DND-41 (cell line): ENCODE data around the gene PSD2.

ENCODE experiments used
- ATAC-seq: fragments of 200-7000 bp; cut with Tn5 transposase; 3 replicates; pipeline ENCODE4 v1.9.1; 2021; ENCODE audit warnings: low read depth; ENCODE audit not compliant: insufficient read depth
- DNase-seq: peaks from one replicate; pipeline ENCODE4 v3.0.0-alpha.2; 2020
- H2AFZ ChIP-seq: 2 replicates; pipeline ENCODE4 v1.6.0; 2012; ENCODE audit warnings: low read depth, low read length
- H3K27ac ChIP-seq: 2 replicates; pipeline ENCODE4 v1.5.1; 2012; ENCODE audit warnings: low read length, inconsistent platforms
- H3K27me3 ChIP-seq: fragments of 200-600 bp; sonication (generic); 2 replicates; pipeline ENCODE4 v1.6.0; 2012; ENCODE audit warnings: low read length, mild to moderate bottlenecking, inconsistent platforms; ENCODE audit not compliant: insufficient read depth, poor library complexity
- H3K36me3 ChIP-seq: 2 replicates; pipeline ENCODE4 v1.5.1; 2012; ENCODE audit warnings: low read length, inconsistent platforms; ENCODE audit not compliant: insufficient read depth
- H3K4me1 ChIP-seq: 2 replicates; pipeline ENCODE4 v1.5.1; 2012; ENCODE audit warnings: mild to moderate bottlenecking, low read length; ENCODE audit not compliant: insufficient read depth
- H3K4me2 ChIP-seq: 2 replicates; pipeline ENCODE4 v1.6.0; 2012; ENCODE audit warnings: mild to moderate bottlenecking, moderate library complexity, low read length, inconsistent platforms; ENCODE audit not compliant: insufficient read depth
- H3K4me3 ChIP-seq, 2 experiments: fragments of 200-600 bp in 1 of 2; shearing (Covaris generic) in 1 of 2; 2 replicates each; pipeline ENCODE4 v1.5.1; 2012 to 2016; ENCODE audit warnings: inconsistent platforms in 2 of 2, low read length in 2 of 2, mild to moderate bottlenecking in 2 of 2, low read depth in 1 of 2, moderate library complexity in 1 of 2
- H3K79me2 ChIP-seq: 2 replicates; pipeline ENCODE4 v1.6.0; 2012; ENCODE audit warnings: low read length, inconsistent platforms; ENCODE audit not compliant: insufficient read depth
- H3K9ac ChIP-seq: 2 replicates; pipeline ENCODE4 v1.6.0; 2012; ENCODE audit warnings: low read depth, mild to moderate bottlenecking, inconsistent platforms, low read length, moderate library complexity
- H3K9me3 ChIP-seq: 2 replicates; pipeline ENCODE4 v1.5.1; 2012; ENCODE audit warnings: low read length, moderate library complexity, mild to moderate bottlenecking, inconsistent platforms; ENCODE audit not compliant: insufficient read depth, severe bottlenecking
- H4K20me1 ChIP-seq: 2 replicates; pipeline ENCODE4 v1.6.0; 2012; ENCODE audit warnings: low read length; ENCODE audit not compliant: insufficient read depth
- CTCF ChIP-seq: IDR thresholded peaks from 2 replicates; pipeline ENCODE4 v1.5.1; 2012; ENCODE audit warnings: borderline replicate concordance, low read length, moderate library complexity, mild to moderate bottlenecking; ENCODE audit not compliant: poor library complexity, severe bottlenecking; ENCODE audit errors: extremely low read depth
- EZH2 ChIP-seq: IDR thresholded peaks from 3 replicates; pipeline ENCODE4 v1.6.1; 2012; ENCODE audit warnings: borderline replicate concordance, low read depth, mild to moderate bottlenecking, moderate library complexity, low read length, inconsistent platforms; ENCODE audit not compliant: severe bottlenecking

Gene PSD2

GRCh38 chr5:139871614-139872013 is 76.0 kb downstream of the PSD2 start:
- ATAC-seq (no peak), DNase-seq (no peak)
- no peak overlapping the region for H3K27ac ChIP-seq
- no peak overlapping the region for H3K9ac ChIP-seq
- TF ChIP-seq CTCF (no peak), EZH2 (no peak)
- H3K79me2 ChIP-seq, result no peaks in the 10 kb centered on the region
- H2AFZ ChIP-seq, result no peak overlapping the region
- H4K20me1 ChIP-seq, result no peaks in the 10 kb centered on the region; the same call in 1 of the 2 replicates
- H3K27me3 ChIP-seq, result peaks cover 21% of the 10 kb centered on the region
- no peak overlapping the region for H3K4me3 ChIP-seq
- no peaks in the 10 kb centered on the region for H3K4me1 ChIP-seq
- no peaks in the 10 kb centered on the region for H3K9me3 ChIP-seq
- H3K4me2 ChIP-seq, result no peak overlapping the region
- H3K36me3 ChIP-seq, result no peaks in the 10 kb centered on the region

- Histone ChIP-seq H3K4me1 (no peaks in the 10 kb centered on the region), H3K9ac (no peak overlapping the region), H2AFZ (no peak overlapping the region), H3K9me3 (no peaks in the 10 kb centered on the region), H3K27ac (no peak overlapping the region), H3K36me3 (no peaks in the 10 kb centered on the region), H4K20me1 (no peaks in the 10 kb centered on the region; the same call in 1 of the 2 replicates), H3K4me3 (no peak overlapping the region), H3K4me2 (no peak overlapping the region), H3K27me3 (peaks cover 21% of the 10 kb centered on the region), H3K79me2 (no peaks in the 10 kb centered on the region)
- DNase-seq (no peak), ATAC-seq (no peak)
- TF ChIP-seq CTCF (peak; percentile 19), EZH2 (no peak)
These were observed 76.6 kb downstream of the PSD2 start for GRCh38 chr5:139872052-139872766.

DNA sequence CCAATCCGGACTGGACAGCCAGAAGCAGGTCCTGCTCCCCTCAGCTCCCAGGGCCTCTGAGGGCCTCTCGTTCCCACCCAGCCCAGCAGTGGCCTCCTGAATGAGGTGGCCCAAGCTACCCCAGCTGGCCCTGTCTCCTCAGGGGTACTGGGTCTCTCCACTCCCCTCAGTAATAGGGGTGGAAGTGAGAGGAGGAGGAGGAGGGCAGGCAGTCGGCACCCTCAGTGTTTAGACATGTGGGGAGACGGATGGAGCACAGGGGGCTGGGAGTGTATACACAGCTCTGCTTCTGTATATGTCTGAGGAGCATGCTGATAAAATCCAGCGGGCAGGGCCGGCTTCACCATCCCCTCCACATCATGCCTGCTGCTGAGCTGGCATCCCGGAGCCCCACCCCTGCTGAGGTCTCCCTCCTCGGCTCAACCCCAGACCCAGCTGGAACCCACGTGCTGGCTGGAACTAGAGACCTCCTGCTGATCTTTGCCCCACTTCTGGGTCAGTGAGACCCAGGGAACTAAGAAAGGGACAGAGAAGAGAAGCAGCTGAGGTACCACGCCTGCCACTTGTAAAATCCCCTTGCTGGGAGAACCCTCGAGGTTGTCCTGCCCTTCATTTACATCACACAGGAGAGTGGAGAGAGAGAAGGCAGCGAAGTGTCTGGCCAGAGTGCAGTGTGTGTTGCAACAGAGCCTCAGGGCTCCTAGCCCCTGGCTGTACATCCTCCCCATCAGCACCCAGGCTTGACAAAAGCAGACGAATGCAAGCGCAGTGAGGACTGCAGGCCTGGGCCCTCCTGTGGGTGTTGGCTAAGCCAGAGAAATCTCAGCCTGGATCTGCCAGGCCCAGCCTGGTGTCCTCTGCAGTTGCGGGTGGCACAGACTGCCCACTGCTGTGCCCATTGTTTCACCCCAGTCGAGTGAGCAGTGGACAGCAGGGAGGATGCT is 77.5 kb downstream of the PSD2 start:
- DNase-seq, result no peak
- no peaks in the 10 kb centered on the region for H3K79me2 ChIP-seq
- no peak overlapping the region for H3K9ac ChIP-seq
- H3K4me3 ChIP-seq, result no peak overlapping the region
- ATAC-seq, result no peak
- TF ChIP-seq EZH2 (no peak), CTCF (no peak)
- H4K20me1 ChIP-seq, result no peaks in the 10 kb centered on the region; the same call in 1 of the 2 replicates
- peaks cover 17% of the 10 kb centered on the region for H3K27me3 ChIP-seq
- no peaks in the 10 kb centered on the region for H3K36me3 ChIP-seq
- H3K9me3 ChIP-seq, result no peaks in the 10 kb centered on the region
- no peak overlapping the region for H2AFZ ChIP-seq
- H3K27ac ChIP-seq, result no peak overlapping the region
- H3K4me2 ChIP-seq, result no peak overlapping the region
- no peaks in the 10 kb centered on the region for H3K4me1 ChIP-seq
